Neural progenitor cell (in vitro differentiated cells): ENCODE measurements around the gene GLIS2. TPM values are rescaled to one million over a fixed set of nuclear protein-coding genes. Genes with fewer than 3 reads are reported as not detected.

ENCODE experiments used
- DNase-seq: peaks from one replicate; pipeline ENCODE4 v3.0.0-alpha.2; 2016; ENCODE audit warnings: low spot score
- H2AFZ ChIP-seq: fragments of 200-600 bp; sonication (generic); replicated peaks from 2 replicates; pipeline ENCODE4 v1.6.1; 2016; ENCODE audit warnings: antibody characterized with exemption
- H3F3A ChIP-seq: fragments of 200-600 bp; sonication (generic); 2 replicates; pipeline ENCODE4 v1.6.1; 2016; ENCODE audit warnings: antibody characterized with exemption, low read depth
- H3K27ac ChIP-seq: fragments of 200-600 bp; sonication (generic); 2 replicates; pipeline ENCODE4 v1.5.1; 2016; ENCODE audit warnings: mild to moderate bottlenecking
- H3K27me3 ChIP-seq: fragments of 200-600 bp; sonication (generic); 2 replicates; pipeline ENCODE4 v1.6.1; 2016; ENCODE audit warnings: mild to moderate bottlenecking, moderate library complexity
- H3K36me3 ChIP-seq: fragments of 200-600 bp; sonication (generic); 2 replicates; pipeline ENCODE4 v1.5.1; 2016
- H3K4me1 ChIP-seq: fragments of 200-600 bp; sonication (generic); 2 replicates; pipeline ENCODE4 v1.6.1; 2016; ENCODE audit warnings: mixed run types
- H3K4me2 ChIP-seq: fragments of 200-600 bp; sonication (generic); 2 replicates; pipeline ENCODE4 v1.6.1; 2016
- H3K4me3 ChIP-seq: fragments of 200-600 bp; sonication (generic); 2 replicates; pipeline ENCODE4 v1.5.1; 2016
- H3K79me2 ChIP-seq: fragments of 200-600 bp; sonication (generic); 2 replicates; pipeline ENCODE4 v1.6.1; 2016; ENCODE audit warnings: low read depth
- H3K9ac ChIP-seq: fragments of 200-600 bp; sonication (generic); 2 replicates; pipeline ENCODE4 v1.6.1; 2016
- H3K9me3 ChIP-seq: fragments of 200-600 bp; sonication (generic); 2 replicates; pipeline ENCODE4 v1.5.1; 2016; ENCODE audit warnings: low read depth
- H4K20me1 ChIP-seq: fragments of 200-600 bp; sonication (generic); 2 replicates; pipeline ENCODE4 v1.6.1; 2016; ENCODE audit warnings: low read depth
- H3K27ac Mint-ChIP-seq: 3 replicates; pipeline ENCODE4 v1.8.0; 2021; ENCODE audit warnings: mixed read lengths
- H3K27me3 Mint-ChIP-seq: 2 replicates; pipeline ENCODE4 v1.8.0; 2022; ENCODE audit warnings: low read depth, mild to moderate bottlenecking, inconsistent platforms, moderate library complexity, mixed read lengths; ENCODE audit not compliant: insufficient read depth
- H3K36me3 Mint-ChIP-seq: 3 replicates; pipeline ENCODE4 v1.8.0; 2021; ENCODE audit warnings: mixed read lengths
- H3K4me1 Mint-ChIP-seq: 3 replicates; pipeline ENCODE4 v1.8.0; 2021; ENCODE audit warnings: mixed read lengths
- H3K4me3 Mint-ChIP-seq: 3 replicates; pipeline ENCODE4 v1.8.0; 2021; ENCODE audit warnings: mild to moderate bottlenecking, moderate library complexity, mixed read lengths
- H3K9me3 Mint-ChIP-seq: 3 replicates; pipeline ENCODE4 v1.8.0; 2020; ENCODE audit warnings: mixed read lengths
- CTCF ChIP-seq: fragments of 200-600 bp; sonication (generic); IDR thresholded peaks from 2 replicates; pipeline ENCODE4 v1.5.1; 2017; ENCODE audit warnings: antibody characterized with exemption, mild to moderate bottlenecking
- EZH2 ChIP-seq: fragments of 200-600 bp; sonication (generic); IDR thresholded peaks from 2 replicates; pipeline ENCODE4 v1.6.1; 2017; ENCODE audit warnings: antibody characterized with exemption, mild to moderate bottlenecking, moderate library complexity
- EZH2phosphoT487 ChIP-seq: fragments of 200-600 bp; sonication (generic); IDR thresholded peaks from 2 replicates; pipeline ENCODE4 v1.6.1; 2017; ENCODE audit warnings: antibody characterized with exemption
- total RNA-seq: library from RNA; depleted of rRNA; stranded (reverse); fragments of >200 nt; gene quantifications from 2 replicates; pipeline ENCODE4 v1.2.3, GENCODE V29; 2015; ENCODE audit warnings: low replicate concordance

GLIS2 gene
- total RNA-seq, 1 donor from 2014 or later: 0.15 TPM

- peaks cover 21% of the 10 kb centered on the region for H4K20me1 ChIP-seq
- Mint-ChIP-seq H3K27me3 (peaks cover 11% of the 10 kb centered on the region), H3K9me3 (no peaks in the 10 kb centered on the region), H3K27ac (no peak overlapping the region), H3K36me3 (no peaks in the 10 kb centered on the region), H3K4me3 (no peak overlapping the region), H3K4me1 (peaks cover 26% of the 10 kb centered on the region)
- H2AFZ ChIP-seq: no peak overlapping the region
- H3K27ac ChIP-seq: no peak overlapping the region
- no peaks in the 10 kb centered on the region for H3K36me3 ChIP-seq
- H3K9me3 ChIP-seq: no peaks in the 10 kb centered on the region
- peaks cover 22% of the 10 kb centered on the region for H3F3A ChIP-seq
- no peak overlapping the region for H3K9ac ChIP-seq
- no peaks in the 10 kb centered on the region for H3K79me2 ChIP-seq
- no peak for DNase-seq
- H3K4me2 ChIP-seq: no peak overlapping the region
- no peak overlapping the region for H3K4me3 ChIP-seq
- H3K27me3 ChIP-seq: peaks cover 5% of the 10 kb centered on the region
- H3K4me1 ChIP-seq: peaks cover 24% of the 10 kb centered on the region
- TF ChIP-seq CTCF (no peak), EZH2phosphoT487 (no peak), EZH2 (no peak)
These were observed 53.3 kb downstream of the GLIS2 start for GRCh38 chr16:4369007-4369733.

- no peak overlapping the region for H3K4me3 ChIP-seq
- H3K36me3 ChIP-seq: no peaks in the 10 kb centered on the region
- no peak overlapping the region for H3K4me2 ChIP-seq
- no peak overlapping the region for H2AFZ ChIP-seq
- TF ChIP-seq CTCF: no peak
- TF ChIP-seq EZH2: no peak
- no peak for DNase-seq
- Mint-ChIP-seq H3K4me3 (peak overlapping the region; percentile 46), H3K36me3 (no peaks in the 10 kb centered on the region), H3K27ac (no peak overlapping the region), H3K4me1 (peaks cover 31% of the 10 kb centered on the region), H3K9me3 (no peaks in the 10 kb centered on the region), H3K27me3 (peaks cover 11% of the 10 kb centered on the region)
- H4K20me1 ChIP-seq: peaks cover 28% of the 10 kb centered on the region
- H3K9ac ChIP-seq: no peak overlapping the region
- H3K9me3 ChIP-seq: no peaks in the 10 kb centered on the region
- H3K27ac ChIP-seq: no peak overlapping the region
- peaks cover 31% of the 10 kb centered on the region for H3F3A ChIP-seq
- peaks cover 4% of the 10 kb centered on the region for H3K79me2 ChIP-seq
- H3K4me1 ChIP-seq: peaks cover 34% of the 10 kb centered on the region
- peaks cover 5% of the 10 kb centered on the region for H3K27me3 ChIP-seq
These were observed 54.3 kb downstream of the GLIS2 start for GRCh38 chr16:4370151-4370550.

- TF ChIP-seq EZH2 (no peak), EZH2phosphoT487 (no peak), CTCF (no peak)
- H3K27ac ChIP-seq: no peak overlapping the region
These were observed 54.9 kb downstream of the GLIS2 start for GRCh38 chr16:4370570-4371356.

More at GRCh38 chr16:4370570-4371356, 54.9 kb downstream of the GLIS2 start:
- Mint-ChIP-seq H3K4me1 (peaks cover 38% of the 10 kb centered on the region), H3K36me3 (no peaks in the 10 kb centered on the region), H3K4me3 (peak overlapping the region; percentile 77), H3K9me3 (no peaks in the 10 kb centered on the region), H3K27ac (no peak overlapping the region), H3K27me3 (peaks cover 11% of the 10 kb centered on the region)
- Histone ChIP-seq H3K27me3 (peaks cover 5% of the 10 kb centered on the region), H3K9me3 (no peaks in the 10 kb centered on the region), H3K4me2 (peak overlapping the region; percentile 96), H3K4me3 (no peak overlapping the region), H3K4me1 (peaks cover 34% of the 10 kb centered on the region), H3K9ac (no peak overlapping the region), H4K20me1 (peaks cover 30% of the 10 kb centered on the region), H3K36me3 (no peaks in the 10 kb centered on the region), H3K79me2 (peaks cover 4% of the 10 kb centered on the region), H2AFZ (no peak overlapping the region), H3F3A (peaks cover 31% of the 10 kb centered on the region)
- DNase-seq: no peak
